CD4-positive, alpha-beta memory T cell (primary cell): Measurements from ENCODE around the gene NPTN. TPM values are rescaled to one million over a fixed set of nuclear protein-coding genes. Genes with fewer than 3 reads are reported as not detected.

ENCODE experiments used
- CTCF ChIA-PET: fragments of 350-600 bp; sonication (Branson Sonifier 250); formaldehyde crosslinking; loops from one replicate; lab custom pipeline; 2021; ENCODE audit warnings: inconsistent platforms; ENCODE audit not compliant: partially characterized antibody; lab: Charles Lee
- POLR2A ChIA-PET: fragments of 350-600 bp; sonication (Branson Sonifier 250); formaldehyde crosslinking; loops from one replicate; lab custom pipeline; 2021; ENCODE audit not compliant: partially characterized antibody; lab: Charles Lee
- DNase-seq, 5 donors: peaks; one replicate each; pipeline versions ENCODE4 v3.0.0 to v3.0.0-alpha.2; 2020 to 2022; ENCODE audit warnings: mixed read lengths in 1 of 5
- H3K27ac ChIP-seq: one replicate; pipeline ENCODE4 v1.7.0; 2013; ENCODE audit warnings: low read depth, low read length
- H3K27me3 ChIP-seq: 2 replicates; pipeline ENCODE4 v1.7.0; 2013; ENCODE audit warnings: mild to moderate bottlenecking, low read length, moderate library complexity; ENCODE audit not compliant: insufficient read depth
- H3K36me3 ChIP-seq: 2 replicates; pipeline ENCODE4 v1.7.0; 2013; ENCODE audit warnings: mild to moderate bottlenecking, low read length, moderate library complexity; ENCODE audit not compliant: insufficient read depth
- H3K4me1 ChIP-seq: 2 replicates; pipeline ENCODE4 v1.7.0; 2013; ENCODE audit warnings: mild to moderate bottlenecking, low read length, moderate library complexity; ENCODE audit not compliant: insufficient read depth
- H3K4me3 ChIP-seq, 2 donors: one replicate each; pipeline ENCODE4 v1.7.0; 2013; ENCODE audit warnings: low read length in 2 of 2, mild to moderate bottlenecking in 1 of 2
- H3K9me3 ChIP-seq, 2 donors: one replicate each; pipeline ENCODE4 v1.7.0; 2013; ENCODE audit warnings: low read length in 2 of 2, control low read depth in 1 of 2; ENCODE audit not compliant: control insufficient read depth in 1 of 2
- H3K27ac Mint-ChIP-seq, 7 donors: one replicate each; pipeline ENCODE4 v1.8.0; 2020 to 2021; ENCODE audit warnings: mixed read lengths in 7 of 7, mild to moderate bottlenecking in 6 of 7, inconsistent platforms in 3 of 7, moderate library complexity in 3 of 7
- H3K27me3 Mint-ChIP-seq, 2 donors: one replicate each; pipeline ENCODE4 v1.8.0; 2020 to 2021; ENCODE audit warnings: mixed read lengths in 2 of 2
- H3K36me3 Mint-ChIP-seq, 2 donors: one replicate each; pipeline ENCODE4 v1.8.0; 2020 to 2021; ENCODE audit warnings: mixed read lengths in 2 of 2, inconsistent platforms in 1 of 2, mild to moderate bottlenecking in 1 of 2
- H3K4me1 Mint-ChIP-seq, 4 donors: one replicate each; pipeline ENCODE4 v1.8.0; 2020 to 2021; ENCODE audit warnings: mixed read lengths in 4 of 4, mild to moderate bottlenecking in 1 of 4
- H3K4me3 Mint-ChIP-seq, 8 donors: one replicate each; pipeline ENCODE4 v1.8.0; 2020 to 2021; ENCODE audit warnings: mixed read lengths in 8 of 8, mild to moderate bottlenecking in 7 of 8, moderate library complexity in 6 of 8, inconsistent platforms in 3 of 8
- H3K9me3 Mint-ChIP-seq, 8 donors: one replicate each; pipeline ENCODE4 v1.8.0; 2020 to 2021; ENCODE audit warnings: mixed read lengths in 8 of 8, mild to moderate bottlenecking in 5 of 8, inconsistent platforms in 3 of 8, moderate library complexity in 1 of 8
- intact Hi-C: fragments of 100-400 bp; cut with micrococcal nuclease; formaldehyde crosslinking; loops from one replicate; pipeline ENCODE4 v1.15.1; 2023
- polyA plus RNA-seq, 2 donors: library from polyadenylated mRNA; unstranded; fragments of 300-500 nt; fragmentation: Illumina TruSeq; gene quantifications; one replicate each; pipeline ENCODE4 v1.2.3, GENCODE V29; 2021
- total RNA-seq, 2 experiments: library from RNA; stranded (reverse); gene quantifications; one replicate each; pipeline ENCODE4 v1.2.3, GENCODE V29; 2021

NPTN gene
- total and polyA plus RNA-seq, 4 experiments from 2014 or later, result 33.5 to 39.8 (median 36.5) TPM

- H3K4me1 Mint-ChIP-seq, result peaks cover 2 to 6% (median 5%) of the 10 kb centered on the region in 4 donors
Observed at GRCh38 chr15:73522011-73522410, 111.2 kb downstream of the NPTN start.

GRCh38 chr15:73518876-73519733, 114.1 kb downstream of the NPTN start:
- H3K36me3 ChIP-seq, result no peaks in the 10 kb centered on the region
- POLR2A ChIA-PET, result no interaction called here
- H3K4me3 ChIP-seq, result no peak overlapping the region
- Mint-ChIP-seq H3K4me1 (peaks cover 5 to 7% (median 5%) of the 10 kb centered on the region in 4 donors), H3K27ac (peak overlapping the region in 1 of 7 donors; percentile 38), H3K9me3 (peaks cover 0 to 5% (median 0%) of the 10 kb centered on the region in 8 donors), H3K27me3 (peaks cover 0 to 3% of the 10 kb centered on the region in 2 donors), H3K4me3 (no peak overlapping the region), H3K36me3 (no peaks in the 10 kb centered on the region)
- CTCF ChIA-PET, result no interaction called here
- no peaks in the 10 kb centered on the region for H3K4me1 ChIP-seq
- DNase-seq, result no peak
- no peak overlapping the region for H3K27ac ChIP-seq
- no peaks in the 10 kb centered on the region for H3K27me3 ChIP-seq
- H3K9me3 ChIP-seq, result no peaks in the 10 kb centered on the region
- intact Hi-C loops, result no loop called here

More at GRCh38 chr15:73522011-73522410, 111.2 kb downstream of the NPTN start:
- POLR2A ChIA-PET, result no interaction called here
- no peaks in the 10 kb centered on the region for H3K9me3 ChIP-seq
- intact Hi-C loops, result no loop called here
- Mint-ChIP-seq H3K9me3 (no peaks in the 10 kb centered on the region), H3K27ac (no peak overlapping the region), H3K27me3 (peaks cover 0 to 3% of the 10 kb centered on the region in 2 donors), H3K36me3 (no peaks in the 10 kb centered on the region), H3K4me3 (no peak overlapping the region)
- H3K27ac ChIP-seq, result no peak overlapping the region
- no peaks in the 10 kb centered on the region for H3K36me3 ChIP-seq
- no peak overlapping the region for H3K4me3 ChIP-seq
- DNase-seq, result no peak
- CTCF ChIA-PET, result no interaction called here
- no peaks in the 10 kb centered on the region for H3K4me1 ChIP-seq
- H3K27me3 ChIP-seq, result no peaks in the 10 kb centered on the region

- Mint-ChIP-seq H3K4me1 (peaks cover 5 to 7% (median 5%) of the 10 kb centered on the region in 4 donors), H3K4me3 (no peak overlapping the region), H3K9me3 (peaks cover 0 to 5% (median 0%) of the 10 kb centered on the region in 8 donors), H3K27me3 (peaks cover 0 to 3% of the 10 kb centered on the region in 2 donors), H3K36me3 (no peaks in the 10 kb centered on the region), H3K27ac (peak overlapping the region in 1 of 7 donors; percentile 38)
- Histone ChIP-seq H3K36me3 (no peaks in the 10 kb centered on the region), H3K27ac (no peak overlapping the region), H3K27me3 (no peaks in the 10 kb centered on the region), H3K4me1 (no peaks in the 10 kb centered on the region), H3K9me3 (no peaks in the 10 kb centered on the region), H3K4me3 (no peak overlapping the region)
- ChIA-PET POLR2A (interaction anchor here (0.6 kb wide), 1 partner anchor 54 kb away, joined by 3 read pairs; no protein-coding TSS in a partner anchor), CTCF (no interaction called here)
- no peak for DNase-seq
- intact Hi-C loops, result no loop called here
Observed at GRCh38 chr15:73518180-73518862, 114.9 kb downstream of the NPTN start.

- H3K27ac Mint-ChIP-seq, result no peak overlapping the region
Observed at GRCh38 chr15:73517566-73517965, 115.6 kb downstream of the NPTN start.

GRCh38 chr15:73515527-73515926, 117.7 kb downstream of the NPTN start:
- Mint-ChIP-seq H3K9me3 (peaks cover 0 to 5% (median 0%) of the 10 kb centered on the region in 8 donors), H3K4me3 (peak overlapping the region in 1 of 8 donors; percentile 7), H3K27ac (peak overlapping the region in 1 of 7 donors; percentile 3), H3K4me1 (peaks cover 4 to 6% (median 5%) of the 10 kb centered on the region in 4 donors), H3K27me3 (peaks cover 0 to 3% of the 10 kb centered on the region in 2 donors), H3K36me3 (no peaks in the 10 kb centered on the region)
- ChIA-PET POLR2A (interaction anchor here (0.6 kb wide), 1 partner anchor 13 kb away, joined by 3 read pairs; no protein-coding TSS in a partner anchor), CTCF (no interaction called here)
- DNase-seq, result no peak
- Histone ChIP-seq H3K4me1 (no peaks in the 10 kb centered on the region), H3K4me3 (no peak overlapping the region), H3K27me3 (no peaks in the 10 kb centered on the region), H3K36me3 (no peaks in the 10 kb centered on the region), H3K9me3 (no peaks in the 10 kb centered on the region), H3K27ac (no peak overlapping the region)
- intact Hi-C loops, result no loop called here

More at GRCh38 chr15:73517566-73517965, 115.6 kb downstream of the NPTN start:
- Mint-ChIP-seq H3K4me3 (no peak overlapping the region), H3K27me3 (peaks cover 0 to 3% of the 10 kb centered on the region in 2 donors), H3K4me1 (peaks cover 5 to 7% (median 5%) of the 10 kb centered on the region in 4 donors), H3K36me3 (no peaks in the 10 kb centered on the region), H3K9me3 (peaks cover 0 to 5% (median 0%) of the 10 kb centered on the region in 8 donors)
- no peaks in the 10 kb centered on the region for H3K36me3 ChIP-seq
- no peaks in the 10 kb centered on the region for H3K4me1 ChIP-seq
- no peaks in the 10 kb centered on the region for H3K27me3 ChIP-seq
- ChIA-PET POLR2A (interaction anchor here (0.6 kb wide), 1 partner anchor 54 kb away, joined by 3 read pairs; no protein-coding TSS in a partner anchor), CTCF (no interaction called here)
- H3K27ac ChIP-seq, result no peak overlapping the region
- no peaks in the 10 kb centered on the region for H3K9me3 ChIP-seq
- intact Hi-C loops, result no loop called here
- no peak overlapping the region for H3K4me3 ChIP-seq
- DNase-seq, result no peak

Other genes with a start within 250 kb of the NPTN start
- gene REC114, start 190.2 kb downstream of the NPTN start, total RNA-seq, result not detected
- gene REC114, start 190.2 kb downstream of the NPTN start, polyA plus RNA-seq, result not detected
- gene CD276, start 51.0 kb upstream of the NPTN start, total RNA-seq, result 1 to 10 TPM; 2.6 to 2.9 TPM
- not detected for gene CD276, start 51.0 kb upstream of the NPTN start, polyA plus RNA-seq
- not detected for gene INSYN1, start 120.0 kb upstream of the NPTN start, total RNA-seq
- not detected for gene INSYN1, start 120.0 kb upstream of the NPTN start, polyA plus RNA-seq
- gene TBC1D21, start 240.2 kb upstream of the NPTN start, total RNA-seq, result not detected
- not detected for gene TBC1D21, start 240.2 kb upstream of the NPTN start, polyA plus RNA-seq